Neuronal stem cell (in vitro differentiated cells): ENCODE results near the gene CCDC92.
A peak's percentile ranks its signal among the peaks of the same experiment; 100 is the strongest.

Source experiments
- DNase-seq: peaks from one replicate; pipeline ENCODE4 v3.0.0-alpha.2; 2013; ENCODE audit warnings: low spot score
- H2AFZ ChIP-seq: one replicate; pipeline ENCODE4 v1.6.1; 2013; ENCODE audit warnings: mild to moderate bottlenecking, low read length, inconsistent platforms
- H2AK5ac ChIP-seq: 2 replicates; pipeline ENCODE4 v1.6.1; 2013; ENCODE audit warnings: low read depth, mild to moderate bottlenecking, inconsistent platforms, low read length, moderate library complexity, mixed read lengths
- H2BK120ac ChIP-seq: 2 replicates; pipeline ENCODE4 v1.6.1; 2013; ENCODE audit warnings: low read depth, mild to moderate bottlenecking, inconsistent platforms, low read length, moderate library complexity, mixed read lengths
- H2BK12ac ChIP-seq: one replicate; pipeline ENCODE4 v1.6.1; 2013; ENCODE audit warnings: low read length, inconsistent platforms
- H2BK15ac ChIP-seq: 2 replicates; pipeline ENCODE4 v1.6.1; 2013; ENCODE audit warnings: mild to moderate bottlenecking, low read length, inconsistent platforms, mixed read lengths
- H2BK5ac ChIP-seq: one replicate; pipeline ENCODE4 v1.6.1; 2013; ENCODE audit warnings: inconsistent platforms, mild to moderate bottlenecking, low read length, moderate library complexity
- H3K14ac ChIP-seq: one replicate; pipeline ENCODE4 v1.6.1; 2013; ENCODE audit warnings: low read length, inconsistent platforms
- H3K18ac ChIP-seq: 2 replicates; pipeline ENCODE4 v1.6.1; 2013; ENCODE audit warnings: low read length, inconsistent platforms
- H3K23ac ChIP-seq: 2 replicates; pipeline ENCODE4 v1.6.1; 2013; ENCODE audit warnings: low read depth, mild to moderate bottlenecking, mixed read lengths, low read length, inconsistent platforms; ENCODE audit not compliant: poor library complexity
- H3K27ac ChIP-seq: replicated peaks from 3 replicates; pipeline ENCODE4 v1.5.1; 2013; ENCODE audit warnings: low read length, inconsistent platforms
- H3K27me3 ChIP-seq, 3 experiments: 2 replicates each; pipeline ENCODE4 v1.6.1; 2013; ENCODE audit warnings: low read length in 3 of 3, mild to moderate bottlenecking in 2 of 3, inconsistent platforms in 1 of 3, low read depth in 1 of 3, mixed read lengths in 1 of 3, moderate library complexity in 1 of 3; ENCODE audit not compliant: control insufficient read depth in 3 of 3, insufficient read depth in 3 of 3
- H3K36me3 ChIP-seq, 2 donors: replicated peaks in 1 of 2; 2 replicates each; pipeline ENCODE4 v1.6.1; 2013; ENCODE audit warnings: low read length in 2 of 2; ENCODE audit not compliant: control insufficient read depth in 2 of 2, insufficient read depth in 2 of 2
- H3K4ac ChIP-seq: 2 replicates; pipeline ENCODE4 v1.6.1; 2013; ENCODE audit warnings: inconsistent platforms, mild to moderate bottlenecking, low read length, moderate library complexity
- H3K4me1 ChIP-seq, 2 donors: 1 replicate in 1 of 2; 2 replicates in 1 of 2; pipeline ENCODE4 v1.6.1; 2013; ENCODE audit warnings: low read length in 2 of 2, low read depth in 1 of 2; ENCODE audit not compliant: control insufficient read depth in 2 of 2, insufficient read depth in 1 of 2
- H3K4me2 ChIP-seq: one replicate; pipeline ENCODE4 v1.6.1; 2013; ENCODE audit warnings: mild to moderate bottlenecking, low read length, inconsistent platforms; ENCODE audit not compliant: insufficient read depth, poor library complexity, severe bottlenecking
- H3K4me3 ChIP-seq, 2 donors: 2 replicates each; pipeline ENCODE4 v1.5.1; 2013; ENCODE audit warnings: low read length in 2 of 2, mild to moderate bottlenecking in 2 of 2, inconsistent platforms in 1 of 2, moderate library complexity in 1 of 2
- H3K79me1 ChIP-seq: one replicate; pipeline ENCODE4 v1.6.1; 2013; ENCODE audit warnings: low read depth, mild to moderate bottlenecking, inconsistent platforms, low read length, moderate library complexity
- H3K9ac ChIP-seq: one replicate; pipeline ENCODE4 v1.6.1; 2013; ENCODE audit warnings: mild to moderate bottlenecking, low read depth, low read length, inconsistent platforms; ENCODE audit not compliant: poor library complexity
- H3K9me3 ChIP-seq, 2 donors: replicated peaks in 1 of 2; 2 replicates each; pipeline versions ENCODE3 to v1.6.1; 2013; ENCODE audit warnings: low read length in 2 of 2, mild to moderate bottlenecking in 2 of 2, inconsistent platforms in 1 of 2, low read depth in 1 of 2, mixed read lengths in 1 of 2, moderate library complexity in 1 of 2; ENCODE audit not compliant: control insufficient read depth in 2 of 2, insufficient read depth in 1 of 2
- H4K8ac ChIP-seq: one replicate; pipeline ENCODE4 v1.6.1; 2013; ENCODE audit warnings: low read depth, mild to moderate bottlenecking, inconsistent platforms, low read length, moderate library complexity
- H4K91ac ChIP-seq: one replicate; pipeline ENCODE4 v1.6.1; 2013; ENCODE audit warnings: low read length, low read depth, mild to moderate bottlenecking, inconsistent platforms; ENCODE audit not compliant: poor library complexity
- WGBS, 2 donors: extraction: QIAGEN DNeasy Blood & Tissue Kit; methylation state at CpG; one replicate each; pipeline ENCODE4 v1.1.7; 2013; ENCODE audit warnings: missing lambda C conversion rate in 2 of 2, mixed read lengths in 1 of 2; ENCODE audit not compliant: insufficient read length in 2 of 2, insufficient replicate concordance in 1 of 2; ENCODE audit errors: extremely low coverage in 2 of 2; 5-methylcytosine and 5-hydroxymethylcytosine counted together

Gene CCDC92

DNA sequence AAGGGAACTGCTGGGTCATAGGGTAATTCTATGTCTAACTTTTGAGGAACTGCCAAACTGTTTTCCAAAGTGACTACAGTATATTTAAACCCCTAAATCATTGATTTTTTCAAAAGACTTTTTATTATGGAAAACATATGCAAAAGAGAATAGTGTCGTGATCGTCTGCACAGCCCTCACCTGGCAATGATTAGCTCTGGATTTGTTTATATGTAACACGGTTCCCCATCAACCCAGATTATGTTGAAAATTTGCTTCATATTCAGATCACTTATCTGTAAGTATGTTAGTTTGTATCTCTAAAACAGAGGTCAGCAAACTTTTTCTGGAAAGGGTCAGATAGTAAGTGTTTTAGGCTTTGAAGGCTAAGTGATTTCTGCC is 52.7 kb downstream of the CCDC92 start:
- Histone ChIP-seq H2BK12ac (no peak overlapping the region), H3K4me2 (no peak overlapping the region), H2BK15ac (no peak overlapping the region), H4K8ac (no peak overlapping the region), H3K79me1 (no peaks in the 10 kb centered on the region), H3K9me3 (no peaks in the 10 kb centered on the region), H3K27ac (no peak overlapping the region), H2BK5ac (no peak overlapping the region), H2AK5ac (no peak overlapping the region), H4K91ac (no peak overlapping the region), H3K14ac (no peak overlapping the region), H3K27me3 (peaks cover 0 to 2% (median 0%) of the 10 kb centered on the region in 3 experiments), H2AFZ (no peak overlapping the region), H3K18ac (no peak overlapping the region), H2BK120ac (no peak overlapping the region), H3K4me3 (no peak overlapping the region), H3K4ac (no peak overlapping the region), H3K23ac (no peak overlapping the region), H3K9ac (no peak overlapping the region), H3K36me3 (no peaks in the 10 kb centered on the region), H3K4me1 (no peaks in the 10 kb centered on the region)
- DNase-seq, result no peak
- WGBS, 2 donors, result no CpG with 5 or more reads among the region's 3 CpGs

DNA sequence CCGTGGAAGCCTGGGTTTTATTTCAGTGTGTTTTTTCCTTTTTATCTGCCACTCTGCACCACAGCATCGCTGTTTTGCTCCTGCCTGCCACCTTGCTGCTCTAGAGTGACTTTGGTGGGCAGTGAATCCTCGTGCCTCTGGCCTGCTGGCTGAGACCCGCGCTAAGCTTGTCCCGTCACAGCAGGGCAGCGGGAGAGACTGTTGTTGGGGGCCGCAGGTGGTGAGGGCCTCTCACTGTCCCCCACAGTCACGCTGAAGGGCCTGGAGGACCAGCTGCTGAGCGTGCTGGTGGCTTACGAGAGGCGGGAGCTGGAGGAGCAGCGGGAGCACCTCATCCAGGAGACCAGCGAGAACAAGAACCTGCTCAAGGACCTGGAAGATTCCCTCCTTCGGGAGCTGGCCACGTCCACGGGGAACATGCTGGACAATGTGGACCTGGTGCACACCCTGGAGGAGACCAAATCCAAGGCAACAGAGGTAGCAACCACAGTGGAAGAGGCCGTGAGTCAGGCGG is 55.2 kb downstream of the CCDC92 start:
- Histone ChIP-seq H2BK120ac (no peak overlapping the region), H4K91ac (no peak overlapping the region), H3K9ac (no peak overlapping the region), H3K79me1 (no peaks in the 10 kb centered on the region), H3K4me1 (no peaks in the 10 kb centered on the region), H3K23ac (peak overlapping the region; percentile 76), H4K8ac (no peak overlapping the region), H3K36me3 (no peaks in the 10 kb centered on the region), H2BK12ac (no peak overlapping the region), H2AK5ac (no peak overlapping the region), H2BK5ac (no peak overlapping the region), H3K27ac (no peak overlapping the region), H3K18ac (peak overlapping the region; percentile 15), H3K14ac (no peak overlapping the region), H3K9me3 (no peaks in the 10 kb centered on the region), H3K4me3 (no peak overlapping the region), H3K4ac (no peak overlapping the region), H2BK15ac (no peak overlapping the region), H2AFZ (no peak overlapping the region), H3K4me2 (no peak overlapping the region), H3K27me3 (no peaks in the 10 kb centered on the region)
- no peak for DNase-seq
- no CpG with 5 or more reads among the region's 19 CpGs for WGBS, 2 donors

DNA sequence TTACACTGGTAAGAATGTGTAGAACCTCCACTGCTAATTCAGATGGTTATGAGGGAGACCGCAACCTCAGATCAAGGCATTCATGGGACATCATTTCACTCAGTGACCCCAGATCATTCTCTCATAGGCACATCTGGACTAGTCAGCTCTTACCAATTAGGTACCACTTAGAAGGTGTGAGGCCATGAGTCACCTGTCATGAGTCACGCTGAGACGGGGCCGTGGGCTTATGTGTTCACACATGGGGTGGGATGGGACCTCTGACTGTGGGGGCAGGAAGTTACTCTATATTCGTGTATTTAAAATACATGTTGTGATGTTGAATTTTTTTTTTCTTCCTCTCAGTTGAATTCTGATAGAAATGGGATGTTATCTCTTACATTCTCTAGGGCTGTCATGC is 55.9 kb downstream of the CCDC92 start:
- no peak for DNase-seq
- no peak overlapping the region for H2AK5ac ChIP-seq
- no peak overlapping the region for H2BK120ac ChIP-seq
- no peak overlapping the region for H3K14ac ChIP-seq
- no peak overlapping the region for H4K91ac ChIP-seq
- H3K9ac ChIP-seq, result no peak overlapping the region
- no peak overlapping the region for H2BK5ac ChIP-seq
- no CpG with 5 or more reads among the region's 5 CpGs for WGBS, 2 donors
- no peaks in the 10 kb centered on the region for H3K79me1 ChIP-seq
- no peak overlapping the region for H3K23ac ChIP-seq
- H3K4ac ChIP-seq, result no peak overlapping the region
- no peaks in the 10 kb centered on the region for H3K36me3 ChIP-seq
- no peak overlapping the region for H3K18ac ChIP-seq
- no peak overlapping the region for H4K8ac ChIP-seq
- H3K27ac ChIP-seq, result no peak overlapping the region
- no peaks in the 10 kb centered on the region for H3K27me3 ChIP-seq
- no peaks in the 10 kb centered on the region for H3K4me1 ChIP-seq
- no peak overlapping the region for H2AFZ ChIP-seq
- H2BK15ac ChIP-seq, result no peak overlapping the region
- H3K4me3 ChIP-seq, result no peak overlapping the region
- no peaks in the 10 kb centered on the region for H3K9me3 ChIP-seq
- no peak overlapping the region for H3K4me2 ChIP-seq
- H2BK12ac ChIP-seq, result no peak overlapping the region

DNA sequence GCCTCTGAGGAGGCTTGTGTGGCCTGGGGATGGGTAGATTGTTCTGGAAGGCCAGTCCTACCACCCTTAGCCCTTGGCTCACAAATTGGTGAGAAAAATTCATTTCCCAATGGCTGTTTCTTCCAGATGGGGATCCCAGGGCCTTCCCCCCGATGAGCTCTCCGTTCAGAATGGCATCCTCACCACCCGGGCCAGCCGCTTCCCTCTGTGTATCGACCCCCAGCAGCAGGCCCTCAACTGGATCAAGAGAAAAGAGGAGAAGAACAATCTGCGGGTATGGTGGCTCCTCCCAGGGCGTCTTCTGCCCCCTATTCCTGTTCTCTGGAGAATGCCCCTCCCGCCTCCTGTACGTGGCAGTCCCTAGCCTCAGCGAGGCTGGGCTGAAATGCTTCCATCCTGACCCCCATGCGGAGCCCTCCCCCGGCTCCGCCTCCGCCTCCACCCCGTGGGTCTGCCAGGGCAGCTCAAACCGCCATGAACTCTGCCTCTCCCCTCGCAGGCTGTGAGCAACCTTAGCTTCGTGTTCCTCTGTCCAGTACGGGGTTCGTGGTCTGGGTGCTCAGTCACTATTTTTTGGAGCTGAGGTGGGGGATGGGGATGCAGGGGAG is 57.8 kb downstream of the CCDC92 start:
- no peaks in the 10 kb centered on the region for H3K4me1 ChIP-seq
- no peak overlapping the region for H4K91ac ChIP-seq
- H2AFZ ChIP-seq, result peak overlapping the region; percentile 54
- no peak overlapping the region for H2BK12ac ChIP-seq
- WGBS, 2 donors, result no CpG with 5 or more reads among the region's 20 CpGs
- H3K27me3 ChIP-seq, result no peaks in the 10 kb centered on the region
- no peak overlapping the region for H3K4me2 ChIP-seq
- H2BK120ac ChIP-seq, result no peak overlapping the region
- H2AK5ac ChIP-seq, result no peak overlapping the region
- no peak overlapping the region for H2BK5ac ChIP-seq
- H3K4me3 ChIP-seq, result no peak overlapping the region
- no peak overlapping the region for H4K8ac ChIP-seq
- H3K79me1 ChIP-seq, result no peaks in the 10 kb centered on the region
- H3K14ac ChIP-seq, result no peak overlapping the region
- H3K27ac ChIP-seq, result no peak overlapping the region
- H3K36me3 ChIP-seq, result no peaks in the 10 kb centered on the region
- H3K4ac ChIP-seq, result no peak overlapping the region
- no peak for DNase-seq
- H3K23ac ChIP-seq, result no peak overlapping the region
- no peak overlapping the region for H3K9ac ChIP-seq
- H3K9me3 ChIP-seq, result no peaks in the 10 kb centered on the region
- no peak overlapping the region for H2BK15ac ChIP-seq
- peak overlapping the region; percentile 15 for H3K18ac ChIP-seq
